HL-60 (cell line): Measurements from ENCODE around the gene ADCY5.

Source experiments
- GABPA ChIP-seq: IDR thresholded peaks from 2 replicates; pipeline ENCODE4 v1.6.1; 2012; ENCODE audit warnings: low read depth
- POLR2AphosphoS5 ChIP-seq: IDR thresholded peaks from 2 replicates; pipeline ENCODE4 v1.6.1; 2012; ENCODE audit warnings: low read depth
- TF ChIP-seq, protein P1 (sequence below): IDR thresholded peaks from one replicate; pipeline ENCODE4 v1.5.1; 2011; ENCODE audit warnings: low read length, control low read depth, inconsistent platforms; ENCODE audit not compliant: insufficient read depth

DNA sequence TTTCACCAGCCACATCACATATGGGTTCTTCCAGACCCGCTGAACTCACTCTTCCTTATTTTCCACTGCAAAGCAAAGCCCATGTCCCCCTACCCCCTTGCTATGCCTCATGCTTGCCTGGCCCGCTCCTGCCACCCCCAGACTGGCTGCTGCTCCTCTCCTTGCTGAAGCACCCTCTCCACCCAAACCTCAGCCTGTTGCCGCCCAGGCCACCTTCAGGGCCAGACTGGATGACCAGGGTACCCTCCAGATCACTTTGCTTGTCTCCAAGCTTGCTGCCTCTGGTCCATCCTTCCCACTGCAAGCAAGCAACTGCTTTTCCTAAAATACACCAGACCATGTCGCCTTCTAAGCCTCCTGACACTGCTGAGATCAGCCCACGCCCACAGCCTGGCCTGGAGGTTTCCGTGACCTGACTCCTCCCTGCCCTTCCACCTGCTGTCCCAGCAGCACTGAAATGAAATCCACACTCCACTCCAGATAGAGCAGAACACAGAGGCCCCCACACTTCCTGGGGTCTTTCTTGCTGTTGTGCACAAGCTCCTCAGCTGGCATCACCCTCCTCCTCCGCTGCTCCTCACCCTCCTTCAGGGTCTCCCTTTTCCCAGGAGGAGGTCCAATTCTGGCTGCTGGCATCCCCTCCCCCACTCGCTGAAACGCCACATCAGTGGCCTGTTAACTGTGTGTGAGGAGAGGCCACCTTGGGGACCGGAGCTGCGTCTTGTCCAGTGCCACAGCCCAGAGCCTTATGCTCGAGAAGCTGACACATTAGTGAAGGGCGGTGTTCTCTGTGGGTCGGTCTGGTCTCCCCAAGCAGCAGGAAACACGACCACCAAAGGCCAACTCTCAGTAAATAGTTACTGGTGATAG, 99.1 kb downstream of the ADCY5 start:
- TF ChIP-seq POLR2AphosphoS5 (no peak), GABPA (no peak)
- TF ChIP-seq, protein P1, sequence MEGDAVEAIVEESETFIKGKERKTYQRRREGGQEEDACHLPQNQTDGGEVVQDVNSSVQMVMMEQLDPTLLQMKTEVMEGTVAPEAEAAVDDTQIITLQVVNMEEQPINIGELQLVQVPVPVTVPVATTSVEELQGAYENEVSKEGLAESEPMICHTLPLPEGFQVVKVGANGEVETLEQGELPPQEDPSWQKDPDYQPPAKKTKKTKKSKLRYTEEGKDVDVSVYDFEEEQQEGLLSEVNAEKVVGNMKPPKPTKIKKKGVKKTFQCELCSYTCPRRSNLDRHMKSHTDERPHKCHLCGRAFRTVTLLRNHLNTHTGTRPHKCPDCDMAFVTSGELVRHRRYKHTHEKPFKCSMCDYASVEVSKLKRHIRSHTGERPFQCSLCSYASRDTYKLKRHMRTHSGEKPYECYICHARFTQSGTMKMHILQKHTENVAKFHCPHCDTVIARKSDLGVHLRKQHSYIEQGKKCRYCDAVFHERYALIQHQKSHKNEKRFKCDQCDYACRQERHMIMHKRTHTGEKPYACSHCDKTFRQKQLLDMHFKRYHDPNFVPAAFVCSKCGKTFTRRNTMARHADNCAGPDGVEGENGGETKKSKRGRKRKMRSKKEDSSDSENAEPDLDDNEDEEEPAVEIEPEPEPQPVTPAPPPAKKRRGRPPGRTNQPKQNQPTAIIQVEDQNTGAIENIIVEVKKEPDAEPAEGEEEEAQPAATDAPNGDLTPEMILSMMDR = no peak
